Measurements from ENCODE around the gene CCDC12.

The CCDC12 gene

GRCh38 chr3:46955801-46956259, 20.7 kb downstream of the CCDC12 start:
- DNase-seq (ENCODE audit: low read depth in 2 of 2) = no peak

- DNase-seq (ENCODE audit: low read depth in 2 of 2) = no peak
Measured at GRCh38 chr3:46955157-46955556, 21.4 kb downstream of the CCDC12 start.

- no peak for DNase-seq (ENCODE audit: low read depth in 2 of 2)
Measured at GRCh38 chr3:46954178-46954577, 22.4 kb downstream of the CCDC12 start.

- DNase-seq (ENCODE audit: low read depth in 2 of 2) = no peak
Measured at GRCh38 chr3:46953234-46954010, 23.1 kb downstream of the CCDC12 start.

GRCh38 chr3:46952813-46953212, 23.7 kb downstream of the CCDC12 start:
- DNase-seq (ENCODE audit: low read depth in 2 of 2) = no peak

GRCh38 chr3:46950650-46951241, 25.8 kb downstream of the CCDC12 start:
- no peak for DNase-seq (ENCODE audit: low read depth in 2 of 2)

GRCh38 chr3:46950177-46950576, 26.4 kb downstream of the CCDC12 start:
- no peak for DNase-seq (ENCODE audit: low read depth in 2 of 2)

GRCh38 chr3:46948830-46949671, 27.5 kb downstream of the CCDC12 start:
- no peak for DNase-seq (ENCODE audit: low read depth in 2 of 2)

- DNase-seq (ENCODE audit: low read depth in 2 of 2) = peak in 1 of 2 donors; percentile 55
Measured at GRCh38 chr3:46947981-46948791, 28.4 kb downstream of the CCDC12 start.

GRCh38 chr3:46947546-46947901, 29.0 kb downstream of the CCDC12 start:
- DNase-seq (ENCODE audit: low read depth in 2 of 2) = no peak

GRCh38 chr3:46946856-46947545, 29.5 kb downstream of the CCDC12 start:
- peak in 1 of 2 donors; percentile 55 for DNase-seq (ENCODE audit: low read depth in 2 of 2)

GRCh38 chr3:46946416-46946815, 30.1 kb downstream of the CCDC12 start:
- no peak for DNase-seq (ENCODE audit: low read depth in 2 of 2)

- no peak for DNase-seq (ENCODE audit: low read depth in 2 of 2)
Measured at GRCh38 chr3:46944191-46944590, 32.4 kb downstream of the CCDC12 start.

GRCh38 chr3:46943237-46944187, 33.0 kb downstream of the CCDC12 start:
- no peak for DNase-seq (ENCODE audit: low read depth in 2 of 2)

GRCh38 chr3:46942481-46943236, 33.9 kb downstream of the CCDC12 start:
- no peak for DNase-seq (ENCODE audit: low read depth in 2 of 2)

GRCh38 chr3:46942076-46942475, 34.5 kb downstream of the CCDC12 start:
- no peak for DNase-seq (ENCODE audit: low read depth in 2 of 2)

GRCh38 chr3:46939578-46940445, 36.7 kb downstream of the CCDC12 start:
- DNase-seq (ENCODE audit: low read depth in 2 of 2) = no peak

GRCh38 chr3:46938118-46938517, 38.4 kb downstream of the CCDC12 start:
- no peak for DNase-seq (ENCODE audit: low read depth in 2 of 2)

All from stimulated activated CD8-positive, alpha-beta memory T cell treated with anti-CD3 and anti-CD28 coated beads, Interleukin-2, amount 100 ng/mL, for 48 hours (primary cell).